Stimulated activated memory B cell treated with anti-CD40 and anti-IgM and Interleukin-4, amounts not matched to agents 10 μg/mL and 1 μg/mL and 100 μg/mL, for 72 hours (primary cell): ENCODE measurements around the gene ASCL1.

Source experiments
- ATAC-seq: fragments of 150-1000 bp; cut with Tn5 transposase; 2 replicates; pipeline ENCODE4 v1.10.0; 2021
- H3K27ac Mint-ChIP-seq: one replicate; pipeline ENCODE4 v1.8.0; 2022; ENCODE audit warnings: mild to moderate bottlenecking, mixed read lengths
- H3K27me3 Mint-ChIP-seq: one replicate; pipeline ENCODE4 v1.8.0; 2022; ENCODE audit warnings: mixed read lengths
- H3K36me3 Mint-ChIP-seq: one replicate; pipeline ENCODE4 v1.8.0; 2022; ENCODE audit warnings: mixed read lengths
- H3K4me1 Mint-ChIP-seq: one replicate; pipeline ENCODE4 v1.8.0; 2022; ENCODE audit warnings: mixed read lengths
- H3K4me3 Mint-ChIP-seq: one replicate; pipeline ENCODE4 v1.8.0; 2022; ENCODE audit warnings: mild to moderate bottlenecking, moderate library complexity, mixed read lengths
- H3K9me3 Mint-ChIP-seq: one replicate; pipeline ENCODE4 v1.8.0; 2022; ENCODE audit warnings: mixed read lengths

Gene ASCL1

DNA sequence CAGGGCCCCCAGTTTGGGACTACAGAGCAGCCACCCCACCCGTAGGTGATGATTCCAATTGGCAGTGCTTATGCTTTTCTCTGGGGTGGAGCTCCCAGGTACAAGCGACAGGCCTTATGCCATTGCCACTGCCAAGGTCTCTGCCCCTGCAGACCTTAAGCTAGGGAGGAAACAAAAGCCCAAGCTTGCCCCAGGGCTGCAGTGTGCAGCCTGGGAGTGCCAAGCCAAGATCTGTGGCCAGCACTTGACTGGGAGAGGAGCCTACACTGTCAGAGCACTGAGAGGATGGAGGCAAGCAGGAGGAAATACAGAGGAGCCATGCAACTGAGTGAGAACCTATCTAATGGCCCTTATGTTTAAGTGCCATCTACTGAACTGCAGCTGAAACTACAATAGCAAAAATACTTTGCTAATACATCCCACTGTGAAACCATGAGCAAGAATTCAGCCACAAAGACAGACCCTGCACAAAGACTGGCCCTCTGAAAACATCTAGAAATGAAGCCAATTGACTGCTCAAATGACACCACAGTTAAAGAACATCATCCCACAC, 17.7 kb upstream of the ASCL1 start:
- H3K27ac Mint-ChIP-seq = no peak overlapping the region

DNA sequence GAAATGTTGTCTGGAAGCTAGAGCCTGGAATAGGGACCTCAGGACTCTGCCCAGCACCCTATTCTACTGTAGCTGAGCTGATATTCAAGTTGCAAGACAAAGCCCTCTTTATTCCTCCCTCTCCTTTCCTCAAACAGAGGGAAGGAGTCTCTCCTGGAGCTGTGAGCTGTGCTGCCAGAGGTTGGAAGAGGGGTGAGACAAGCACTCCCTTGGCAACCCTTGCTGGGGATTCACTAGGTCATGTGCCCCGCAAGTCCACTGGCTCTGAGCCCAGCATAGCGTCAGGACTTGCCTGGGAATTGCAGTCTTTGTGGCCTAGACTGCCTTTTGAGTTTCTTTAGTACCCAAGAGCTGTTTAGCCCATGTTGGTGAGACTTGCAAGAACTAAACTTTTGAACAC, 11.4 kb upstream of the ASCL1 start:
- Mint-ChIP-seq H3K4me1 (peaks cover 11% of the 10 kb centered on the region), H3K4me3 (no peak overlapping the region), H3K36me3 (no peaks in the 10 kb centered on the region), H3K9me3 (peaks cover 3% of the 10 kb centered on the region), H3K27me3 (peaks cover 46% of the 10 kb centered on the region), H3K27ac (no peak overlapping the region)
- no peak for ATAC-seq

More for the DNA sequence above, 17.7 kb upstream of the ASCL1 start:
- Mint-ChIP-seq H3K27me3 (peaks cover 68% of the 10 kb centered on the region), H3K36me3 (no peaks in the 10 kb centered on the region), H3K4me1 (no peaks in the 10 kb centered on the region), H3K4me3 (no peak overlapping the region), H3K9me3 (peaks cover 3% of the 10 kb centered on the region)
- no peak for ATAC-seq

DNA sequence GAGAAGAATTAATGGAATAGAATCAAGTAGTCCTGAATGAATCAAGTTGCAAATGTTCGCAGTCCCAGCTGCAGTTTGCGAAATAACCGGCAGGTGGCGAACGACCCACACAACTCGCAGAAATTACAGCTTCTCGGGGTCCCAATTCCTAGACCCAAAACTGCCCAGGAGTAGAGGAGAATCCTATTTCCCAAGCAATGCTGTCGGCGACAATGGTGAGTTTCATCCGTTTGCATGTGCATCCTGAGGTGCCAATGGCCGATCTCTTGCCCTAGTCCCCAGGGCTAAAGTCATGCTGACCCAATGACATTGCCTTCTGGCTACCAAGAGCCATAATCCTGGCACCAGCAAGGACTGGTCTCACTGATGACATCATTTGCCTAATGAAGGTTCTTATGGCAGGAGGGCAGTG, 8.5 kb upstream of the ASCL1 start:
- Mint-ChIP-seq H3K9me3 (no peaks in the 10 kb centered on the region), H3K4me3 (no peak overlapping the region), H3K27me3 (peaks cover 52% of the 10 kb centered on the region), H3K4me1 (peaks cover 12% of the 10 kb centered on the region), H3K27ac (no peak overlapping the region), H3K36me3 (no peaks in the 10 kb centered on the region)
- no peak for ATAC-seq

DNA sequence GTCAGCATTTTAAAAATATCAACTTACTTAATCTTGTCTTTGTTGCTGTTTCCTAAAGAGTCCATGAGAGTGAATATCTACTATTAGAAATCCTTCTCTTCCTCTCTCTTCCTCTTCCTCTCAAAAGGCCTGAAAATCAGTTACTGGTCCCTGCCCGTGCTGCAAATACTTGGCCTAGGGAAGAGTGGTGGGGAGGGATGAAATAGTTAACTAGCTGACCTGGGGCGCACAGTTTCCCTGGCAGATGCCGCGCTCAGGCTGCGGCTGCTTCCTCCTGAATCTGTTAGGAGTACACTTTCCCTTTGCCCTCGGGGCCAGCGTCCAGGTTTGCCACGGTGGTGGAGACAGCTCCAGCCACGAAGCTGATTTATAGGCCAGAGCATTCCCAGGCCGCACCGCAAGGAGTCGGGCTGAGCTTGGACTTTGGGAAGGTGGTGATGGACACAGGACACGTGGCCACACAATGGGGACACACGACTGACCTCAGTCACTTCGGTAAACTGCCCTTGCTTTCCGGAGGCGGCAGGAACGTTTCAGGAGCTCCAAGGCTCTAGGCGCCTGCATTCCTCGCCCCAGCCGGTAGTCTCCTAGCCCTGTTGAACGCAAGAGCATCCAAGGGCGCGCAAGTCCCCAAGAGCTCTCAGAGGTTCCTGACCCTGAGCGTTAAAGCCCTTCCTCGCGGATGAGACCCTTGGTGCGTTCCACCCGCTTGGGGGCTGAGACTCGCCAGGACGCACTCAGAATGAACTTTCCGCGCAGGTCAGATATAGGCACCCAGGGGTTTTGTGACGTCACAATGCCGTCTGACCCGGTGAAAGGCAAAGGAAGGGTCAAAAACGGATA, 7.1 kb upstream of the ASCL1 start:
- H3K27me3 Mint-ChIP-seq = peaks cover 66% of the 10 kb centered on the region
- peak overlapping the region; percentile 75 for H3K4me3 Mint-ChIP-seq
- peak overlapping the region; percentile 35 for H3K27ac Mint-ChIP-seq
- H3K4me1 Mint-ChIP-seq = peaks cover 12% of the 10 kb centered on the region
- ATAC-seq = no peak
- H3K9me3 Mint-ChIP-seq = no peaks in the 10 kb centered on the region
- no peaks in the 10 kb centered on the region for H3K36me3 Mint-ChIP-seq

DNA sequence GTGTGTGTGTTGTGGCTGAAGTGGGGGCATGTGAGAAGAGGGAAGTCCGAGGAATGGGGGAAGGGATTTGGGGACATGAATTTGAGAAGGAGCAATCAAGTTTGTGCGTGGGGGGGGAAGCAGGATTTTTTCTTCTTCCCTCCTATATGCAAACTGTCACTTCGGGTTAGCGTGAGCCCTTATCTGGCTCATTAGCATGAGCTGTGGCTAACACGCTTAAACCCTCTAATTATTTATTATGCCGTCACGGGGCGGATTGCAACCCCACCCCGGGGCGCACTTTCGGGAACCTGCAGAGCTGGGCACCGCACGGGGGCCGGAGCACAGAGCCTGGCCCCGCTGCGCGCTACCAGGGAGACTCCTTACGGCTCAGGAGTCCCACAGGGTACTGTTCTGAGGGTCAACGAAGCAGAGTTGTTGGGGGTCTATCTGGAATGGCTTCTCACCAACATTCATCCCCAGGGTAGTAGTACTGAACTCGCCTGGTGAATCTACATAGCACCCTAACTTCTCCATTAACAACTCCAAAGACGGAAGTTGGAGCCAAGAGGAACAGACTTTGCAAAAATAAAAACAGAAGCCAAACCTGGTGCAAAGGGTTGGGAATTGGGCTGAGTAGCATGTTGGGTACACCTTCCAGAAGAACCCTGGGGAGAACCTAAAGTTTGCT, 6.4 kb upstream of the ASCL1 start:
- no peak for ATAC-seq
- H3K4me3 Mint-ChIP-seq = peak overlapping the region; percentile 75
- peak overlapping the region; percentile 35 for H3K27ac Mint-ChIP-seq
- H3K36me3 Mint-ChIP-seq = no peaks in the 10 kb centered on the region
- peaks cover 73% of the 10 kb centered on the region for H3K27me3 Mint-ChIP-seq
- no peaks in the 10 kb centered on the region for H3K9me3 Mint-ChIP-seq
- peaks cover 12% of the 10 kb centered on the region for H3K4me1 Mint-ChIP-seq

DNA sequence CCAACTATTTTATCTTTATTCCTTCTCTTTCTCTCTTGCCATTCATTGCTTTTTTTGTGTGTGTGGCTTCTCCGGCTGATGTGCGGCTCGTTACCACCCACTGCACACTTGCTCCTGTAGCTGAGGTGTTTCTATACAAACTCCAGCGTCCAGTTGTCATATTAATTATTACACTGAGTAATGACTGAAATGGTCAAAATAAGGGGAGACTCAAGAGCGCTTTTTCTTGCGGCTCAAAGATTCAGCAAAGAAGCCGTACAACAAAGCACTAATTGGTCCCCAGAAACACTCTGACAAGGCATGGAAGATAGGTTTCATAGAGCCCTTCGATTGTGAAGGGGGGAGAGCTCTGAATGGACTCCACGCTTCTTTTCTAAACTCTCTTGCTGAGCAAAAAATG, 5.6 kb upstream of the ASCL1 start:
- no peaks in the 10 kb centered on the region for H3K36me3 Mint-ChIP-seq
- H3K27me3 Mint-ChIP-seq = peaks cover 76% of the 10 kb centered on the region
- no peak for ATAC-seq
- H3K9me3 Mint-ChIP-seq = no peaks in the 10 kb centered on the region
- H3K4me3 Mint-ChIP-seq = peak overlapping the region; percentile 33
- peaks cover 17% of the 10 kb centered on the region for H3K4me1 Mint-ChIP-seq
- H3K27ac Mint-ChIP-seq = no peak overlapping the region

DNA sequence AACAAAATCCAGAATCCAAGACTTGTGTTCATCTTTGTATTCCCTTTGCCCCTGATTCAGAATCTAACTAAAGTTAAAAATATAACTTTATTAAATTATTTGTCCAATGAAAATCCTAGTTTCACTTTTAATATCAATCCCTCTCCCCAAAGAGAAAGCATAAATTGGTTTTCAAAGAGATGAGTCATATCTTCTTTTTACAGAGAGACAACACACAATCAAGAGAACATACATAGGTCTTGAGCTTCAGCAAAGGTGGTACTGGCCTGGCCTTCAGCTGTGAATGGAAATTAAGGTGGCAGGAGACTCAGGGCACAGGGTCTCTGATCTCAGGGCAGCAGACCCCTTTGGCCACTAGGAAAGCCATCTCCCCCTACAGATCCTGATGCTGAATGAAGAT, 4.3 kb upstream of the ASCL1 start:
- peaks cover 30% of the 10 kb centered on the region for H3K4me1 Mint-ChIP-seq
- ATAC-seq = no peak

DNA sequence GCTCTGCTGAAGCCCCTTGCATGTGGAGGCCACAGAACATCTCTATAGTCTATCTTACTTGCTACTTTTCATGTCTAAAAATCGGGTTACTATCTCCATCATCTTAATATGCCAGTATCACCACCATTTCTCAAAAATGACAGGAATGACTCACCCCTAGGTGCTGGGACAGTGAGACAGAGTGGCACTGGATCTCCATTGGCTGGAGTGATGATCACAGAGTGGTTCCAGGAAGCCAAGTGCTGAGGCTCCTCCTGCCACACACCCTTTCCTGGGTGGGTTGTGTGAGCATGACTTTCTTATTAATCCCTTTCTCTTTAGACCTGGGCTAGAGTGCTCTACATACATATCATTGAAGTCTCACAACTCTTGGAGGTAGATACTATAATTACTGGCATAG, 3.3 kb upstream of the ASCL1 start:
- H3K4me3 Mint-ChIP-seq = no peak overlapping the region
- H3K27ac Mint-ChIP-seq = no peak overlapping the region
- peaks cover 39% of the 10 kb centered on the region for H3K4me1 Mint-ChIP-seq
- ATAC-seq = no peak
- no peaks in the 10 kb centered on the region for H3K36me3 Mint-ChIP-seq
- H3K9me3 Mint-ChIP-seq = no peaks in the 10 kb centered on the region
- H3K27me3 Mint-ChIP-seq = peaks cover 80% of the 10 kb centered on the region

More for the DNA sequence above, 4.3 kb upstream of the ASCL1 start:
- Mint-ChIP-seq H3K36me3 (no peaks in the 10 kb centered on the region), H3K27ac (no peak overlapping the region), H3K9me3 (no peaks in the 10 kb centered on the region), H3K27me3 (peaks cover 73% of the 10 kb centered on the region), H3K4me3 (no peak overlapping the region)

DNA sequence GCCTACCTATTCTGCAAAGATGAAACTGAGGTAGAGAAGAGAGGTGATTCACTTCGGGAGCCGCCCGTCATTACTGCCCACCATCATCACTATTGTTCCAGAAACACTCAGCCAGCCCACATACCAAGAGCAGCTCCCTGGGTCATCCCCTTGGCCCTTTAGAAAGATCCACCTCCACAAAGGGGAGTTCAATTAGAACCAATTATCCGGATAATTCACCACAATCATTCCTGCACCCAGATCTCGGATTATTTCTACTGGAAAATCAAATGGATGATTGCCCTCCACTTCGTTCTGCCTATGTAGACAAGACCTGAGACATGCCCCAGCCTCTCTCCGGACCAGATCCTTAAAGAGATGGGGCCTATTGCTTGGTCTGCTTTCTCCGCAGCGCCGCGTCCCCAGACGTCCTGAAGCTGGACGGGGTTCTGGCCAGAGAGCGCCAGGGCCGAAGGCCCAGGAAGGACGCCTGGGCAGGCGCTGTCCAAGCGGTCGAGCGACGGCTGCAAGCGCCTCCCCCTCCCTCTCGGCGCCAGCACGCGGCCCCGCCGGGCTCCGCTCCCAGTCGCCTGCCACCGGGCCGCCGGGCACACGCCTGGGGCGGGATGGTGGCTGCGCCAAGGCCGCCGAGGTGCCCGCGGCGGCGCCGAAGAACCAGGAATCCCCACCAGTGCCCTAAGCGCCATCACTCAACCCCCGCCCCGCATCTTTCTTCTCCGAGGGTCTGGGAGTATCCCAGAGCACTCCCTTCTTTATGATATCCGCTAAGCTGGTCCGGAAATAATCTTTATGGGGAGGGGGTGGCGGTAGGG, 1.3 kb upstream of the ASCL1 start:
- peaks cover 80% of the 10 kb centered on the region for H3K27me3 Mint-ChIP-seq
- H3K4me3 Mint-ChIP-seq = peak overlapping the region; percentile 85
- H3K9me3 Mint-ChIP-seq = no peaks in the 10 kb centered on the region
- H3K4me1 Mint-ChIP-seq = peaks cover 33% of the 10 kb centered on the region
- H3K36me3 Mint-ChIP-seq = no peaks in the 10 kb centered on the region
- no peak for ATAC-seq
- H3K27ac Mint-ChIP-seq = peak overlapping the region; percentile 78

DNA sequence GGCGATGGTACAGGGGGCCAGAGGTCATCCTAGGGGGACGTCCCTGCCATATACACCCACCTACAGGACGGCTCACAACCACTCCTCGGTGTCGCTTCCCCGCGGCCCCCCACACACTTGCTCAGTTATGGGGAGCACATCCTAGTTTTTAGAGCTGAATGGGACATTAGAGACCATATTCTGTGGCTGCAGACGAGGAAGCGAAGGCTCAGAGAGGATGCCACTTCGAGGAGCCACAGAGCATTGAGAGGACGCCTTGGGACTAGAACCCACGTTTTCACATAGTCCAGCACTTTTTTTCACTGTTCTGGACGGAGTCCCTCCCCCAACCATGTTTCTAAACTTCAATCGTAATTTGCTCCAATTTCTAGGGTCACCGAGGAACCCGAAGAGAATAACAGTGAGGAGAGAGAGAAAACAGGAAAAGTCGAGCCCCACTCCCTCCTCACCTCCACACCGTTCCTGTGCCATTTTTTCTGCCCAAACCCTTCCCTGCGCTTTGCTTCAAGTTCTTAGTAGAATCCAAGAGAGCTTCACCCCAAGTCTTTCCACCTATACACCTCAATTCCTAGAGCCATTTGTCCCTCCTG, 641 bp upstream of the ASCL1 start:
- H3K27me3 Mint-ChIP-seq = peaks cover 81% of the 10 kb centered on the region
- H3K4me1 Mint-ChIP-seq = peaks cover 35% of the 10 kb centered on the region
- peak overlapping the region; percentile 85 for H3K4me3 Mint-ChIP-seq
- H3K9me3 Mint-ChIP-seq = no peaks in the 10 kb centered on the region
- peak overlapping the region; percentile 78 for H3K27ac Mint-ChIP-seq
- no peaks in the 10 kb centered on the region for H3K36me3 Mint-ChIP-seq
- no peak for ATAC-seq

DNA sequence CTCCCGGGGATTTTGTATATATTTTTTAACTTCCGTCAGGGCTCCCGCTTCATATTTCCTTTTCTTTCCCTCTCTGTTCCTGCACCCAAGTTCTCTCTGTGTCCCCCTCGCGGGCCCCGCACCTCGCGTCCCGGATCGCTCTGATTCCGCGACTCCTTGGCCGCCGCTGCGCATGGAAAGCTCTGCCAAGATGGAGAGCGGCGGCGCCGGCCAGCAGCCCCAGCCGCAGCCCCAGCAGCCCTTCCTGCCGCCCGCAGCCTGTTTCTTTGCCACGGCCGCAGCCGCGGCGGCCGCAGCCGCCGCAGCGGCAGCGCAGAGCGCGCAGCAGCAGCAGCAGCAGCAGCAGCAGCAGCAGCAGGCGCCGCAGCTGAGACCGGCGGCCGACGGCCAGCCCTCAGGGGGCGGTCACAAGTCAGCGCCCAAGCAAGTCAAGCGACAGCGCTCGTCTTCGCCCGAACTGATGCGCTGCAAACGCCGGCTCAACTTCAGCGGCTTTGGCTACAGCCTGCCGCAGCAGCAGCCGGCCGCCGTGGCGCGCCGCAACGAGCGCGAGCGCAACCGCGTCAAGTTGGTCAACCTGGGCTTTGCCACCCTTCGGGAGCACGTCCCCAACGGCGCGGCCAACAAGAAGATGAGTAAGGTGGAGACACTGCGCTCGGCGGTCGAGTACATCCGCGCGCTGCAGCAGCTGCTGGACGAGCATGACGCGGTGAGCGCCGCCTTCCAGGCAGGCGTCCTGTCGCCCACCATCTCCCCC, 777 bp downstream of the ASCL1 start:
- peak overlapping the region; percentile 78 for H3K27ac Mint-ChIP-seq
- no peaks in the 10 kb centered on the region for H3K36me3 Mint-ChIP-seq
- H3K9me3 Mint-ChIP-seq = peaks cover under 1% of the 10 kb centered on the region
- peaks cover 92% of the 10 kb centered on the region for H3K27me3 Mint-ChIP-seq
- peak; percentile 85 for ATAC-seq
- peak overlapping the region; percentile 85 for H3K4me3 Mint-ChIP-seq
- H3K4me1 Mint-ChIP-seq = peaks cover 44% of the 10 kb centered on the region

DNA sequence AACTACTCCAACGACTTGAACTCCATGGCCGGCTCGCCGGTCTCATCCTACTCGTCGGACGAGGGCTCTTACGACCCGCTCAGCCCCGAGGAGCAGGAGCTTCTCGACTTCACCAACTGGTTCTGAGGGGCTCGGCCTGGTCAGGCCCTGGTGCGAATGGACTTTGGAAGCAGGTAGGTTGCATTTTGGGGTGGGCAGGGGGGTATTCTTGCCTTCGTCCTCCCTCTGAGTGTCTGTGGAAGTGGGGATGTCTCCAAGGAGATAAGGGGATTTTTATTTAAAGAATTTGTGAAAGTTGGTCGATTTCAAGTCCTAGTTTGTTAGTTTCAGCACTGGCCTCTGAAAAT, 1.3 kb downstream of the ASCL1 start:
- Mint-ChIP-seq H3K4me3 (peak overlapping the region; percentile 85), H3K4me1 (peaks cover 44% of the 10 kb centered on the region), H3K27ac (peak overlapping the region; percentile 78)

DNA sequence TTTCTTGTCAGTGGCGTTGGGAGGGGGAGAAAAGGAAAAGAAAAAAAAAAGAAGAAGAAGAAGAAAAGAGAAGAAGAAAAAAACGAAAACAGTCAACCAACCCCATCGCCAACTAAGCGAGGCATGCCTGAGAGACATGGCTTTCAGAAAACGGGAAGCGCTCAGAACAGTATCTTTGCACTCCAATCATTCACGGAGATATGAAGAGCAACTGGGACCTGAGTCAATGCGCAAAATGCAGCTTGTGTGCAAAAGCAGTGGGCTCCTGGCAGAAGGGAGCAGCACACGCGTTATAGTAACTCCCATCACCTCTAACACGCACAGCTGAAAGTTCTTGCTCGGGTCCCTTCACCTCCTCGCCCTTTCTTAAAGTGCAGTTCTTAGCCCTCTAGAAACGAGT, 1.9 kb downstream of the ASCL1 start:
- peaks cover 8% of the 10 kb centered on the region for H3K9me3 Mint-ChIP-seq
- peaks cover 5% of the 10 kb centered on the region for H3K36me3 Mint-ChIP-seq
- peak overlapping the region; percentile 85 for H3K4me3 Mint-ChIP-seq
- H3K27ac Mint-ChIP-seq = no peak overlapping the region
- H3K4me1 Mint-ChIP-seq = peaks cover 44% of the 10 kb centered on the region
- ATAC-seq = no peak
- peaks cover 94% of the 10 kb centered on the region for H3K27me3 Mint-ChIP-seq

More for the DNA sequence above, 1.3 kb downstream of the ASCL1 start:
- no peak for ATAC-seq
- peaks cover 94% of the 10 kb centered on the region for H3K27me3 Mint-ChIP-seq
- peaks cover 5% of the 10 kb centered on the region for H3K9me3 Mint-ChIP-seq
- peaks cover 1% of the 10 kb centered on the region for H3K36me3 Mint-ChIP-seq

DNA sequence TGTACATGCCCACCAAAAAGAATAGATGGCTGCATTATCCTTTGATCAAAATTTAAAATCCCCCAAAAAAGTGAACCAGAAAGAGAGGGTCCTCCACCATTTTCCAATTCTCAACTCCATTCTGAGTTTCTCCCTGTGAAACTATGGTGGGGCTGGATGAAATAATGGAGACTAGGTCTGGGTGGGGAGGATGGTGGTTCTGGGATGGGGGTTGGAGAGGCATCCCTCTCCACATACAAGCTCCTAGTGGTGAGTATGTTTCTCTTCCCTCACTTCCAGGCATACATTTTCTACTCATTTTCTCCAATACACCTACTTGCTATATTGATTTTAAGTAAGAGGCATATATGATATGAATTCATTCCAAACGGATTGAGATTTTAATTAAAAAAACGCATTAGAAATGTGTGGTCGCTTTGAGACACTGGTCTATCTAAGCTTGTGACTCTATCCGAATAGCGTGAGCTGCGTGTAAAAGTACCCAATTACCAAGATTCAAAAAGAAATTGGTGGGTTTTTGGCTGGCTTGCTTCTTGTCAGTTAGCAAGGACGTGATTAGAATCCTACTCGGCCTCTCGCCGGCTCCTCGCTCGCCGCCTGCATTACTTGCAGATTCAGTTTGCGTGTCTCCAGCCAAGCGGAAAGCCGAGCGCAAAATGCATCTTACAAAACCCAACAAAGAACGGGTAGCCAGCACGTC, 3.4 kb downstream of the ASCL1 start:
- H3K4me3 Mint-ChIP-seq = no peak overlapping the region
- H3K27ac Mint-ChIP-seq = no peak overlapping the region
- ATAC-seq = no peak
- H3K9me3 Mint-ChIP-seq = peaks cover 8% of the 10 kb centered on the region
- H3K4me1 Mint-ChIP-seq = peaks cover 57% of the 10 kb centered on the region
- H3K36me3 Mint-ChIP-seq = peaks cover 5% of the 10 kb centered on the region
- H3K27me3 Mint-ChIP-seq = peaks cover 94% of the 10 kb centered on the region
